H1 (cell line): ENCODE measurements around the gene MUC5AC. TPM values are rescaled to one million over a fixed set of nuclear protein-coding genes. Genes with fewer than 3 reads are reported as not detected.

ENCODE experiments used
- CTCF ChIA-PET: fragments of 300-600 bp; sonication (Branson Sonifier 250); formaldehyde crosslinking; loops from one replicate; lab custom pipeline; 2021; ENCODE audit not compliant: partially characterized antibody; lab: Charles Lee
- POLR2A ChIA-PET: fragments of 300-600 bp; sonication (Branson Sonifier 250); formaldehyde crosslinking; loops from one replicate; lab custom pipeline; 2021; ENCODE audit warnings: inconsistent platforms; ENCODE audit not compliant: partially characterized antibody; lab: Charles Lee
- DNase-seq, 2 experiments: peaks; one replicate each; pipeline versions ENCODE4 v3.0.0 to v3.0.0-alpha.2; 2010 to 2022; ENCODE audit warnings: low spot score in 2 of 2, low read depth in 1 of 2, mixed read lengths in 1 of 2
- FAIRE-seq: peaks from 2 replicates; lab custom pipeline; 2011; peaks lifted over from hg19 to GRCh38; lab: Jason Lieb, UNC
- H2AFZ ChIP-seq: 2 replicates; pipeline ENCODE4 v1.8.1; 2012; ENCODE audit warnings: low read length, inconsistent platforms
- H2AK5ac ChIP-seq: 2 replicates; pipeline ENCODE4 v1.6.1; 2013; ENCODE audit warnings: low read depth, low read length
- H2BK120ac ChIP-seq: replicated peaks from 2 replicates; pipeline ENCODE3; 2013; ENCODE audit warnings: low read depth, low read length, inconsistent platforms
- H2BK12ac ChIP-seq: 2 replicates; pipeline ENCODE4 v1.6.1; 2013; ENCODE audit warnings: low read depth, low read length
- H2BK15ac ChIP-seq: 2 replicates; pipeline ENCODE4 v1.6.1; 2013; ENCODE audit warnings: low read length
- H2BK20ac ChIP-seq: 2 replicates; pipeline ENCODE4 v1.6.1; 2013; ENCODE audit warnings: low read length
- H2BK5ac ChIP-seq: 2 replicates; pipeline ENCODE4 v1.6.1; 2013; ENCODE audit warnings: low read depth, low read length
- H3K14ac ChIP-seq: 2 replicates; pipeline ENCODE4 v1.6.1; 2013; ENCODE audit warnings: inconsistent platforms; ENCODE audit not compliant: insufficient read length
- H3K18ac ChIP-seq: 2 replicates; pipeline ENCODE4 v1.6.1; 2013; ENCODE audit warnings: low read length; ENCODE audit errors: extremely low read depth
- H3K23ac ChIP-seq: 2 replicates; pipeline ENCODE4 v1.6.1; 2013; ENCODE audit warnings: inconsistent platforms; ENCODE audit not compliant: insufficient read length
- H3K23me2 ChIP-seq: 2 replicates; pipeline ENCODE4 v1.6.1; 2013; ENCODE audit warnings: low read depth, low read length
- H3K27ac ChIP-seq: 2 replicates; pipeline ENCODE4 v1.6.1; 2011; ENCODE audit warnings: low read depth, low read length, inconsistent platforms
- H3K27me3 ChIP-seq, 4 experiments: replicated peaks in 1 of 4; 1 replicate in 1 of 4; 2 replicates in 3 of 4; pipeline versions ENCODE4 v1.6.1 to v1.8.1; 2011 to 2013; ENCODE audit warnings: low read length in 3 of 4, mild to moderate bottlenecking in 3 of 4, inconsistent platforms in 2 of 4, mixed read lengths in 2 of 4, moderate library complexity in 1 of 4; ENCODE audit not compliant: control insufficient read depth in 3 of 4, insufficient read depth in 3 of 4; ENCODE audit errors: extremely low read depth in 1 of 4
- H3K36me3 ChIP-seq, 4 experiments: 2 replicates each; pipeline versions ENCODE4 v1.6.1 to v1.8.1; 2011 to 2013; ENCODE audit warnings: mild to moderate bottlenecking in 4 of 4, low read length in 3 of 4, moderate library complexity in 2 of 4, control low read depth in 1 of 4, inconsistent platforms in 1 of 4; ENCODE audit not compliant: insufficient read depth in 4 of 4, control insufficient read depth in 2 of 4
- H3K4ac ChIP-seq: replicated peaks from 2 replicates; pipeline ENCODE3; 2013; ENCODE audit warnings: low read length, low read depth, mixed read lengths, inconsistent platforms; ENCODE audit not compliant: insufficient read length
- H3K4me1 ChIP-seq, 4 experiments: replicated peaks in 1 of 4; 1 replicate in 1 of 4; 2 replicates in 3 of 4; pipeline versions ENCODE4 v1.6.1 to v1.8.1; 2011 to 2013; ENCODE audit warnings: low read length in 3 of 4, inconsistent platforms in 2 of 4, mixed read lengths in 1 of 4; ENCODE audit not compliant: insufficient read depth in 4 of 4, control insufficient read depth in 3 of 4
- H3K4me2 ChIP-seq, 2 experiments: 2 replicates each; pipeline versions ENCODE4 v1.6.1 to v1.8.1; 2011 to 2013; ENCODE audit warnings: low read depth in 2 of 2, low read length in 2 of 2, control low read depth in 1 of 2, inconsistent platforms in 1 of 2, mild to moderate bottlenecking in 1 of 2; ENCODE audit not compliant: insufficient read depth in 1 of 2
- H3K4me3 ChIP-seq, 4 experiments: fragments of 200-600, 300-600 bp in 1 of 4; sonication (generic), shearing (Covaris generic), sonication (Bioruptor Twin) in 1 of 4; 2 replicates each; pipeline versions ENCODE4 v1.5.1 to v1.8.1; 2011 to 2016; ENCODE audit warnings: low read length in 4 of 4, low read depth in 3 of 4, control low read depth in 2 of 4, inconsistent platforms in 2 of 4, mild to moderate bottlenecking in 2 of 4, mixed read lengths in 1 of 4, moderate library complexity in 1 of 4; ENCODE audit not compliant: insufficient read depth in 2 of 4; ENCODE audit errors: extremely low read depth in 1 of 4
- H3K56ac ChIP-seq: replicated peaks from 2 replicates; pipeline ENCODE3; 2013; ENCODE audit warnings: low read depth, mild to moderate bottlenecking, mixed read lengths, low read length, inconsistent platforms; ENCODE audit not compliant: insufficient read length
- H3K79me1 ChIP-seq: 2 replicates; pipeline ENCODE4 v1.6.1; 2013; ENCODE audit warnings: low read depth, low read length, control low read depth
- H3K79me2 ChIP-seq, 2 experiments: 2 replicates each; pipeline versions ENCODE4 v1.6.1 to v1.8.1; 2012 to 2013; ENCODE audit warnings: low read length in 2 of 2, mild to moderate bottlenecking in 2 of 2, inconsistent platforms in 1 of 2; ENCODE audit not compliant: insufficient read depth in 2 of 2, control insufficient read depth in 1 of 2
- H3K9ac ChIP-seq, 4 experiments: replicated peaks in 1 of 4; 1 replicate in 1 of 4; 2 replicates in 3 of 4; pipeline versions ENCODE4 v1.6.1 to v1.8.1; 2011 to 2013; ENCODE audit warnings: low read depth in 3 of 4, low read length in 3 of 4, control low read depth in 2 of 4, mild to moderate bottlenecking in 2 of 4, moderate library complexity in 2 of 4, inconsistent platforms in 1 of 4; ENCODE audit errors: extremely low read depth in 1 of 4
- H3K9me3 ChIP-seq, 2 experiments: 2 replicates each; pipeline versions ENCODE4 v1.6.1 to v1.8.1; 2012 to 2013; ENCODE audit warnings: mild to moderate bottlenecking in 2 of 2, moderate library complexity in 2 of 2, control low read depth in 1 of 2, inconsistent platforms in 1 of 2, low read depth in 1 of 2, low read length in 1 of 2, mixed read lengths in 1 of 2; ENCODE audit not compliant: insufficient read depth in 2 of 2
- H4K20me1 ChIP-seq, 2 experiments: replicated peaks in 1 of 2; 2 replicates each; pipeline versions ENCODE3 to v1.8.1; 2011 to 2013; ENCODE audit warnings: inconsistent platforms in 2 of 2, low read length in 2 of 2, mild to moderate bottlenecking in 1 of 2; ENCODE audit not compliant: insufficient read depth in 2 of 2, control insufficient read depth in 1 of 2
- H4K5ac ChIP-seq: 2 replicates; pipeline ENCODE4 v1.6.1; 2013; ENCODE audit warnings: low read length, low read depth, mixed read lengths, inconsistent platforms; ENCODE audit not compliant: insufficient read length
- H4K8ac ChIP-seq: 2 replicates; pipeline ENCODE4 v1.8.0; 2013; ENCODE audit warnings: mild to moderate bottlenecking, moderate library complexity, low read length, inconsistent platforms; ENCODE audit not compliant: insufficient read depth; ENCODE audit errors: extremely low read depth
- H4K91ac ChIP-seq: replicated peaks from 2 replicates; pipeline ENCODE3; 2013; ENCODE audit warnings: low read length, mixed read lengths, inconsistent platforms; ENCODE audit not compliant: insufficient read length
- CREB1 ChIP-seq: IDR thresholded peaks from 2 replicates; pipeline ENCODE4 v1.6.1; 2012; ENCODE audit warnings: inconsistent platforms
- WGBS, 2 experiments: shearing (Covaris generic) in 1 of 2; methylation state at CpG; one replicate each; pipeline versions ENCODE4 v1.1.6 to v1.1.7; 2013 to 2015; ENCODE audit warnings: low lambda C conversion rate in 2 of 2, mixed read lengths in 2 of 2, inconsistent platforms in 1 of 2, low coverage in 1 of 2, missing lambda C conversion rate in 1 of 2; ENCODE audit not compliant: insufficient replicate concordance in 2 of 2, insufficient coverage in 1 of 2, insufficient read length in 1 of 2; ENCODE audit errors: extremely low coverage in 1 of 2, missing lambda C conversion rate in 1 of 2; 5-methylcytosine and 5-hydroxymethylcytosine counted together
- polyA plus RNA-seq, 7 experiments: library from polyadenylated mRNA; depleted of rRNA in 3 of 7; stranded (reverse) in 5 of 7; unstranded in 2 of 7; fragments of >200 nt in 5 of 7; fragments of 200-250 nt in 2 of 7; gene quantifications; 1 replicate in 5 of 7; 2 replicates in 1 of 7; 4 replicates in 1 of 7; pipeline versions ENCODE4 v1.2.1 to v1.2.3, GENCODE V29; 2011 to 2013; ENCODE audit warnings: missing spikeins in 2 of 7, mixed read lengths in 2 of 7
- total RNA-seq: library from RNA; stranded (reverse); fragmentation: NEBNext Ultra II Directional; extraction: Animal tissue kit (Norgen Biotek cat#: 25700); gene quantifications from 2 replicates; pipeline ENCODE4 v1.2.1, GENCODE V29; 2021

Gene MUC5AC
- total and polyA plus RNA-seq, 2 of the 8 experiments (the other 6 are each of a cell fraction or from before 2014, with no cell fraction given) = not detected

- H3K9me3 ChIP-seq = peaks cover 5 to 73% of the 10 kb centered on the region in 2 experiments; a peak in 2 of 4 replicates
- no peak overlapping the region for H3K14ac ChIP-seq
- no peak overlapping the region for H2BK5ac ChIP-seq
- POLR2A ChIA-PET = no interaction called here
- FAIRE-seq = no peak
- H3K56ac ChIP-seq = no peak overlapping the region
- WGBS, 2 experiments = 90% methylated on average over 16 of the region's 21 CpGs; no CpG with 5 or more reads in 1 of the 2 experiments
- no peak overlapping the region for H3K27ac ChIP-seq
- H3K79me1 ChIP-seq = no peaks in the 10 kb centered on the region
- no peak overlapping the region for H2BK120ac ChIP-seq
- no peak overlapping the region for H3K9ac ChIP-seq
- no peak overlapping the region for H2BK12ac ChIP-seq
- H4K8ac ChIP-seq = no peak overlapping the region
- TF ChIP-seq CREB1 = no peak
- TF ChIP-seq, all 59 proteins: peak for 0
- Histone ChIP-seq H2AK5ac (no peak overlapping the region), H3K23me2 (no peaks in the 10 kb centered on the region), H2AFZ (no peak overlapping the region), H3K4me3 (no peak overlapping the region), H2BK15ac (no peak overlapping the region), H4K5ac (no peak overlapping the region), H3K4me2 (no peak overlapping the region), H3K36me3 (no peaks in the 10 kb centered on the region), H3K23ac (no peak overlapping the region), H3K4me1 (no peaks in the 10 kb centered on the region), H2BK20ac (no peak overlapping the region), H3K27me3 (no peaks in the 10 kb centered on the region), H4K91ac (no peak overlapping the region), H4K20me1 (no peaks in the 10 kb centered on the region), H3K79me2 (no peaks in the 10 kb centered on the region), H3K18ac (no peak overlapping the region), H3K4ac (no peak overlapping the region)
- DNase-seq = no peak
- CTCF ChIA-PET = interaction anchor here (0.8 kb wide), 1 partner anchor 48 kb away, joined by 4 read pairs; no protein-coding TSS in a partner anchor
Observed at GRCh38 chr11:1162138-1162475, 4.4 kb downstream of the MUC5AC start.
